Right renal pelvis (tissue), 4 donors: ENCODE results near the gene AK5. TPM values are rescaled to one million over a fixed set of nuclear protein-coding genes. Genes with fewer than 3 reads are reported as not detected.
"Not testable (repeated sequence)": the region's sequence is repeated elsewhere in the genome, so short reads cannot be mapped to it uniquely, and the experiment has no call there.

Experiments used
- DNase-seq, 4 donors: peaks; one replicate each; pipeline ENCODE4 v3.0.0-alpha.2; 2013; ENCODE audit warnings: low read depth in 4 of 4, low spot score in 3 of 4, missing footprints in 1 of 4
- polyA plus RNA-seq, 4 donors: library from polyadenylated mRNA; unstranded; fragments of 120-200 nt; gene quantifications; one replicate each; pipeline ENCODE4 v1.2.1, GENCODE V29; 2013; ENCODE audit not compliant: insufficient read length in 4 of 4

Gene AK5
- polyA plus RNA-seq, 4 donors: 2.5 to 4.5 (median 3.6) TPM

DNA sequence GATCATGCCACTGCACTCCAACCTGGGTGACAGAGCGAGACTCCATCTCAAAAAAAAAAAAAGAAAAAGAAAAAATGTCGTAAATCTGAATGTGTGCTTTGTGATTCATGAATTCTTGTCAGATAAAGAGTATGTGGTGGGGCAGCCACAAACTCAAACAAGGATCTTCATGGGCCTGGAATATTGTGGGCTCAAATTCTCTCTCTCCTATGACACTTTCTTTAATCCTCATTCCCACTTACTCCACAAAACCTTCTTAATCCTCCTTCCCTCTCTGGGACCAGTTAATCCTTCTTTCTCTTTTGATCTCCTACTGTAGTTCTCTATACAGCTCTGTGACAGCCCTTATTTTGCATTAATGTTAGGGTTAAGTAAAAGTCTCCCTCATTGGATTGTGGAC lies 112.3 kb downstream of the AK5 start:
- no peak for DNase-seq

DNA sequence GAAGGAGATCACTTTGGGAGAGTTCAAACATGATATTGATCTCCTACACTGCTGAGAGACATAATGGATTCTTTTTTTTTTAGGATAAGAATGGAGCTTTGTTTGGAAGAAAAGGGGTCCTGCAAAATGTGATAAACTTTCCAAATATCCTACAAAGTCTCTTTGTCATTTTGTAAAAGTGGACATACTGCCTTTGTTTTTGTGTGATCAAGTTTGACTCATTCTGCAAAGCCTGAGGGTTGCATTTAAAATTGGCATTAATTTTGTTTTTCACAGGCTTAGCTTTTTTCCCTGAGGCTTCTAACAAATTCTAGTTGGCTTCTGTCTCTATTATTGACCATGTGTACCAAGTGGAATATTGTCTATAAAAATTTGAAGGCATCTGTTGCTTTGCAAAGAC lies 113.2 kb downstream of the AK5 start:
- DNase-seq: no peak

DNA sequence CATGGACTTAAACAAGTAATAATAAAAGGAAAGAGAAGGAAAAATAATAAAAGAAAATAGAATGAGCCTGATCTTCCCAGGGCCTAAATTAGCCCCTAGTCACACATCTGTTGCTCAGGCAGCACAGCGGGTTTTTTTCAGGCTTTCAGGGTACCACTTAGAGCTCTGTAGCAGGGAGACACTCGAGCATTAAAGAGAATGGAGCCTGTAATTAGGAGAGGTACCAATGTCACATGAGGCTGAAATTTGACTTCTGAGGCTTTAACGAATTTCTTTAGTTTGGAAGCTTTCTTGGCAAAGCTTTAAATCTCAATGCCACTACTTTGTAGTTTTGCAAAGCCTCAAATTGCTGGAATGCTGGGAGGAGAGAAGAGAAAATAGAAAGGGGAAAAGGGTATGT lies 116.3 kb downstream of the AK5 start:
- DNase-seq: no peak

DNA sequence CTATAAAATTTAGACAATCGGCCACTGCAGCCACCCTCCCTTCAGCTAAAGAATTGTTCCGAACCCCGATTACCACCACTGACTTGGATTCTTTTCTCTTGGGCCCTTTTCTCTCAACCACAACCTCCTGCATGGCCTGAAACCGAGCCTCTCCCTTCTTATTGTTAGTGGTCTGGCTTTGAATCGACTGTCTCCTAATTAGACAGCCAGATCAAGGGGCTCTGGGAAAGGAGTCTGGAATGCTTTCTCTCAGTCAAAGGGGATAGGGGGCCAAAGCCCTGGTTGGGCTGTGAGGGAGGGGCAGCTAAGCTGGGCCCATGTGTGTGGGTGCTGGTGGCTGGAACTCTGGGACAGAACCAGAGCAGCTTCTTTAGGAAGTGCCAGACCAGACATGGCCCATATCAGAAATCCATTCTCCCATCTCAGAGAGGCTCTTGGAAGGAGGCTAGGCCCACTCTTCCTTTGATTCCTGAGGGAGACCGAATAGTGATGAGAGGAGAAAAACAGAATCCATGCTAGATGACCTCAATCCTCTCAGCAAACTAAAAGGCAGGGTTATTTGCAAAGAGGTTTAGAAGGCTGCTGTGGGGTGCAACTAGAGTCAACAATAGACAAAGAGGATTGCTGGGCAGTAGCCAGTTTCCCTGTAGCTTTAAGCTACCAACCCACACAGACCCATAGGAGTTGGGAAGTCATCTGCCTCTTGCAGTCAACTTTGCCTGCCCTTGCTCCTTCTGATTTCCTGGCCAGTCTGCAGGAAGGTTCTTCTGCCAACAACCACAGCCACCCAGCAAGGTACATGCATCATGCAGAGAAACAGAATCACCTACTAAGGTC lies 117.6 kb downstream of the AK5 start:
- no peak for DNase-seq

DNA sequence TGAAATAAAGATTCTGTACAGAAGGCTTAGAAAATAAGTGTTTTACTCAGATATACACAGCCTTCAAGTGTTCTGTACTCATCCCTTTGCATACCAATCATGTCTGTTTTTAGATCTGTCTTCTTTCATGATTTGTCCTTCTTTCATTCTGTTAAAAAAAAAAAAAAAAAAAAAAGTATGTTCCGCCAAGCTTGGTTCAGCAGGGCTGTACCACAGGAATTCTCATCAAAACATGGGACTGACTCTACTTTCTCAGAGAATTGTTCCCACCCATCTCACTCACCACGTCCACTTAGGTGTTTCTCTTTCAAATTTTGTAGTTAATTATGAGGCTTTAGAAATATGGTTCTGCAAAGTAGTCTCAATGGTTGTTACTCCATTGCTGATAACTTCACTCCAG lies 119.0 kb downstream of the AK5 start:
- DNase-seq: no peak

DNA sequence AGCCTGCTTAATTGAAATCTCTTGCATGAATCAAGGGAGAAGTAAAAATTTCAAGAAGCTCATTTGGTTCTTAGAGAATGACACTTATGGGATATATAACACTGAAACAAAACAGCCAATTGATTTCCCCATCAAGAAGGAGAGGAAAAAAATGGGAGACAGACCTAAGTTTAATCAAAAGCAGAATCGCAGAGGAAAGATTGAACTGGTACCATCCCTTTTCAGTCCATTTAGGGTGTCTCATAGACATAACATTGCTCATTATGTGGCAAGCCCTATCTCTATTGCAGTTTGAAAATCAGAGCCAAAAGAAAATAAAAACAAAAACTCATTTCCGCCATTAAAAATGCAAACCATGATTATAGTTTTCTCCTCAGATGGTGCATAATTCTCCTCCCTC lies 119.6 kb downstream of the AK5 start:
- DNase-seq: no peak

DNA sequence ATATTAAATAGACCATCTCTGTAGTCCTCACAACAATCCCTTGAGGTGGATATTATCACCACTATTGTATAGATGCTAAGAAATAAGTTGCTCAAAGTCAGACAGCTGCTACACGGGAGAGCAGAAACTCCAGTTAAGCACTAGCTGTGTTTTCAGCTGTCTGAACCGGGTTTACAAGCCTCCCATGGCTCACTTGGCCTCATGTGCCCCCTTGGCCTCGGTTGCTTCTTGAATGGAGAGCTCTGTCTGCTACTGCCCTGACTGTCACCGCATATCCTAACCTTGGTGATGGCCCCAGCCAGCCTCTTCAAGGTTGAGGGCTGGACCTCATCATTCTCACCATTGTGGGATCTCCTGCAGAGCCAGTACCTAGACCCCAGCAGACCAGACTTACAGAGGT lies 123.4 kb downstream of the AK5 start:
- no peak for DNase-seq

DNA sequence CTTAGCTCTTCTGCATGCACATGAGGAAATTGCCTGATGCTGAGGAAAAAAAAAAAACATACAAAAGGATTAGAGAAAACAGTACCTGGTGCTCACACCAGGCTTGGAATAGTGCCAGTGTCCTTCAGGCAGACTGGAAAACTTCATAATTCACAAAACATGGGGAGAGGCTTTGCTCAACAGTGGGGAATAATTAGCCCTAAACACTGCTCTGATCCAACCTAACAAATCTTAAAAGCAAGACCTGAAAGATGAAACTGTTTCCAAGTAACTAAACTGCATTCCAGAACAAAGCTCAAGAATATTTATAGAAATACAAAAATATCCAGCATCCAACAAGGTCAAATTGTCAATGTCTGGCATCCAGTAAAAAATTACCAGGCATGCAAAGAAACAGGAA lies 124.8 kb downstream of the AK5 start:
- no peak for DNase-seq

DNA sequence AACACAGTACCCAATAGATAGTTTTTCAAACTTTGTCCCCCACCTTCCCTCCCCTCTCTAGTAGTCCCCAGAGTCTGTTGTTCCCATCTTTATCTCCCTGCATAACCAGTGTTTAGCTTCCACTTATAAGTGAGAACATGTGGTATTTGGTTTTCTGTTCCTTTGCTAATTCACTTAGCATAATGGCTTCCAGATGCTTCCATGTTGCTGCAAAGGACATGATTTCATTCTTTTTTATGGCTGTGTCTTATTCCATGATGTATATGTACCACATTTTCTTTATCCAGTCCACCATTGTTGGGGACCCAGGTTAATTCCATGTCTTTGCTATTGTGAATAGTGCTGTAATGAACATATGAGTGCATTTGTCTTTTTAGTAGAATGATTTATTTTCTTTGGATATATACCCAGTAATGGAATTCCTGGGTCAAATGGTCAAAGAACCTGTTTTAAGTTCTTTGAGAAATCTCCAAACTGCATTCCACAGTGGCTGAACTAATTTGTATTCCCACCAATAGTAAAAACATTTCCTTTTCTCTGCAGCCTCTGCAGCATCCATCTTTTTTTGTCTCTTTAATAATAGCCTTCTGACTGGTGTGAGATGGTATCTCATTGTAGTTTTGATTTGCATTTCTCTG lies 126.0 kb downstream of the AK5 start:
- DNase-seq: no peak

DNA sequence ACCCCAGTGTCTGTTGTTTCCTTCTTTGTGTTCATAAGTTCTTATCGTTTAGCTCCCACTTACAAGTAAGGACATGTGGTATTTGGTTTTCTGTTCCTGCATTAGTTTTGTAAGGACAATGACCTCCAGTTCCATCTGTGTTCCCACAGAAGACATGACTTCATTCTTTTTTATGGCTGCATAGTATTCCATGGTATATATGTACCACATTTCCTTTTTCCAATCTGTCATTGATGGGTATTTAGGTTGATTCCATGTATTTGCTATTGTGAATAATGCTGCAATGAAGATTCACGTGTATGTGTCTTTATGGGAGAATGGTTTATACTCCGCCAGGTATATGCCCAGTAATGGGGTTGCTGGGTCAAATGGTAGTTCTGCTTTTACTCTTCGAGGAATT lies 127.1 kb downstream of the AK5 start:
- DNase-seq: not testable (repeated sequence)

DNA sequence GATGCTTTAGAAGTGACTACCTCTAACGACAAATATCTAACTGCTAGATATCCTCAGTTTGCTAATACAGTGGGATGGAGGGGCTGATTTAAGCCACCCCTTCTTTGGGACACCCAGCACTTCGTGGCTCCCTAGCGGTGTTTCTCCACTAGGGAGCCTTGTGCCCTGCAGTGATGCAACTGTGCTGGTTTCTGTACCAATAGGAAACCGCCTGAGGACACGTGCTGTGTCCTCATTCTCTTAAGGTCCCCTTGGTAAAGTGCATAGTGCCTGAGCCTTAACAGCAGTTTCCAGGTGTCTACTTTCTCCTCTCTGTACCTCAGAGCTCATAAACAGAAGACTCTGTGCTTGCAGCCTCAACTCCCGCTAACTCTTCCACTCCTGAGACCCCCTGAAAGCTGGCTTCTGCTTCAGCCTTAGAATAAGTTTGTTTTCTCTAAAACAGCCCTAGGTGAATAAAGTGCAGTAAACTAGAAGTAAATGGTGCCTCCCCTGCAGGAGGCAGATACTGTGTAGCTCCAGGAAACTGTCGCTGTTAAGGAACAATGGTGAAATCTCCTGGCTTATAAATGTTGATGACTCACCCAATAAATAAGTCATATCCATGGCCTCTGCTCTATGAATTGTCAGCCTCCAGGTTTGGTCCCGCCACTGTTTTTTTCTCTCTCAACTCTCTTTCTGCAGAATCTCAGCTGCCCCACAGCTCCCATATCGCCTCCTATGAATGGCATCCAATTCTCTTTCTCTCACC lies 130.4 kb downstream of the AK5 start:
- DNase-seq: no peak

DNA sequence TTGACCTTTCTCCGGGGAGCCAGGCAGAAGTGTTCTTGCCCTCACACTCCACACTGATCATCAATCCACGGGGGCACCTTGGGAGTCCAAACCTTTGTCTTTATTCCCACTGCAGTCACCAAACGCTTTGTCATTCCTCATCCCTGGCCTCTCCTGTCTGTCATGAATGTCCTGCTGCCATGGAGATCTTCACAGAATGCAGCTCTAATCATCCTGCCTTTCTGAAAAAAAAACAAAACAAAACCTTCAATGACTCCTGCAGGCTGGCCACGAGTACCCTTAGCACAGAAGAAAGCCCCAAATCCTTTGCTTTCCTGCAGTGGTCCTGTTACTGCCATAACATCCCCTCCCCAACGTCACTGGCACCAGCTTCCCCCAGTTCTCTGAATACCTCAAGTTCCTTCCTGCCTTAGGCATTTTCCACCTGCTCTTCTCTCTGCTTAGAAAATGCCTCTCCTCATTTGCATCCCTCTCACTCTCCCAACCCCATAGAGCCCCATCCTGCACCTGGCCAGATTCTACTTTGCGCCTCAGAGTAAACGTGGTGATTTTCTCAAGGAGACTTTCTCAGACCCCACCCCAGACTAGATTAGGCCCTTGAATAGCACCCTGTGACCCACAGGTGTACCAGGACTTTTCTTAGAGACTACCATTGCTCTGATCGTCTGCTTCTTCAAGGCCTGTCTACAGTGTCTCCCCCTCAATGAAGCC lies 131.2 kb downstream of the AK5 start:
- DNase-seq: no peak

DNA sequence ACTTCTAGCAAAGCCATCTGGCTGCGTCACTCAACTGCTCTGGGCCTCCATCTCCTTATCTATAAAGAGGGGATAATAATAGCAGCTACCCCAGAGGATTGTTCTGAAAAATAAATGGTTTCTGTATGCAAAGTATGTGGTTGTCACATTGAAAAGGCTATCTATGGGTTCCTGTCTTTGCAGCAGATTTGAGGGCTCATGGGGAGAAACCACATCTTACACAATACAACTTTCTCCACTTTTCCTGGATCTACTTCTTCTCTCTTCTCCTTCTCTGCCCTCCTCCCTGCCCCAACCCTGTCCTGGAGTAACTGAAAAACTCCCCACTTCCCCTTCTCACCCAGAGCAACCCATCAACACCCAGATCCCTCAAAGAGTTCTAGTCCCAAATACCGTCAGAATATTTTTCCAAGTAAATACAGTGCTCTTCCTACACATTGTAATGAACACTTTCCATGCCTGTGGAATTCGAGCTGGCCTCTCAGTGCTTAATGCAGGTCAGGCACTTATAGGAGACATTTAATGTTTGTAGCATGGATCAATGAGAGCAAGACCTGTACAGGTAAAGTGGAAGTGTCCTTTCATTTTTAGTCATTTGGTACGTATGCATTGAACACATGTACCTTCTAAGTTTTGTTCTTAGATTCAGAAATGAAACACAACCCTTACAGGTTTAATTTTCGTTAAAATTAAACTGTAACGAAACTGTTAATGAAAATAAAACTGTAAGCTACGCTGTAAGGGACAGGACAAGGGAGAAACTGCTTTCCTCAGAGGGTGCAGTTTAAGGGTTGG lies 131.9 kb downstream of the AK5 start:
- DNase-seq: no peak

DNA sequence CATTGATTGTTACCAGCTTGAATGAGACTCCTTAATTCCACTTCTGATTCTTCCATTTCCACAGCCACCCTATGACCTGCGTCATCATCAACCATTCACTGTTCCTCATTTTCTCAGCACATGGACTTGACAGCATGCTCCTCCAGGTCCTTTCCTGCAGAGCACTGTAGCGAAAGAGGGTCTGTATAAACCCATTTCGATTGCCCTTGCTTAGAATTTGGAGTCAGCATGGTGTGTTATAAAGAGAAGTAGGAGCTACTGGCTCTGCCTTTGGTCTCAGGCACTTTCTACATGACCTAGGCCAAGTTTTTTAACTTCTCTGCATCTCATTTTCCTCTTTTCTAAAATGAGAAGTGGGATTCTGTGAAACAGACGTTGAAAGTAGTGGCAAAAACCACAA lies 133.8 kb downstream of the AK5 start:
- DNase-seq: no peak

DNA sequence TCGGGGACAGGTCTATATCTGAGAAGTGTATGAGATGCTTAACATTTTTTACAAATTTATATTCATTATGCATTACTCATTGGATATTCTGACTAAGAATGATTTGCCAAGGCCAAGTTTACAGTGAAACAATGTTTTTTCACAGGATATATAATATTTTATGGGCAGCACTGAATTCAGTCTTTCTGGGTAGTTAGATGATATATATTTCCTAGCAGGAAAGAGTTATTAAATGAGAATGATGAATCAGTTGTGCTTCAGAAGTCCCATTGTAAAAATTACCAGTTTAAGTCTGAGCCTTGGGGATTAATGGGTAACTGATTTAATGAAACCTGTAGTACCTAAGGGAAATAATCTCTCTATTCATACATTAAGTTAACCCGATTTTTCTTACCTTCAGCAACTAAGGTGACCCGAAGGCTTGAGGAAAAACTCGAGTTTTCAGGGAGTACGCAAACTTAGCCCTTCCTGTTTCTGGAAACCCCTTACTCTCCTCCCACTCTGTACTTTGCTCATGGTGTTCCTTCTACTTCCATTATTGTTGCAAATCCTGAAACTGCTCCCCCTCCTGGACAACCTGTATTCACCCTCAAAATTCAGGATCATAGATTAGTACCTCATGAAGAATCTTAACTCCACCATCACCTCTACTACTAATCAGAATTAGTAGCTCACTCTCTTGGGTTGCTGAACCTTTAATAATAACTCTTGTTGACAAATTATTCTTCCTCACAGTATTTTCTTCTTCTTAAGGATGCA lies 135.1 kb downstream of the AK5 start:
- no peak for DNase-seq

DNA sequence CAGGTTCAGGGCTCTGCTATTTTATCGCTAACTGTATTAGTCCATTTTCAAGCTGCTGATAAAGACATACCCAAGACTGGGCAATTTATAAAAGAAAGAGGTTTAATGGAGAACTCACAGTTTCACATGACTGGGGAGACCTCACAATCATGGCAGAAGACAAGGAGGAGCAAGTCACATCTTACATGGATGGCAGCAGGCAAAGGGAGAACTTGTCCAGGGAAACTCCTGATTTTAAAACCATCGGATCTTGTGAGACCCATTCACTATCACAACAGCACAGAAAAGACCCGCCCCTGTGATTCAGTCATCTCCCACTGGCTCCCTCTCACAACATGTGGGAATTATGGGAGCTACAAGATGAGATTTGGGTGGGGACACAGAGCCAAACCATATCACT lies 136.2 kb downstream of the AK5 start:
- DNase-seq: not testable (repeated sequence)

DNA sequence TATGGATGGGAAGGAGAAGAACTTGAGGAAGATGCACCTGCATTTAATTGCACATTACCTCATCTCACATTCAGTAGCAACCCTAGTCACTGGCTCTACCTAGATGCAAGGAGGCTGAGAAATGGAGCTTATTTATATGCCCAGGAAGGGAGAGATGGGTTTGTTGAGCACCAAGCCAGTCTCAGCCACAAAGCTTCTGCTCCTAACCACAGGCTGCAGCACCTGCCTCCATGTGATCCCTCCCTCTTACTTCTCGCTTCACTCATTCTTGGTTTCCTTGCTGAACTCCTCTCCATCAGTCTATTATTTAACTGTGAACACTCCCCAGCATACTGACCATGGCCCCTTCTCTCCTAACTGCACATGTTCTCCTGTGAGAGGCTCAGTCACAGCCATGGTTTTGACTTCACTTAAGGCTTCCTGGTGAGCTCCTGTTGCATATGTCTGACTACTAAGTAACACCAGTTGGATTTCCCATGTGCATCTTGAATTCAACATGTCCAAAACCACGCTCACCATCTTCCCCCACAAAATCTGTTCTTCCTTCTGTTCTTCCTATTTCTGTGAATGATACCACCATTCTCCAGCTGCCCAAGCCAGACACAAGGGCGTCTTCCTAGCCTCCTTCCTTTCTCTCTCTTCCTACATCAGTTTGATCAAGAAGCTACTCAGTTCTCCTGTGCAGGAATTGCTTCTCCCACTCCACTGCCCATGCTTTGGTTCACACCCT lies 139.8 kb downstream of the AK5 start:
- no peak for DNase-seq

DNA sequence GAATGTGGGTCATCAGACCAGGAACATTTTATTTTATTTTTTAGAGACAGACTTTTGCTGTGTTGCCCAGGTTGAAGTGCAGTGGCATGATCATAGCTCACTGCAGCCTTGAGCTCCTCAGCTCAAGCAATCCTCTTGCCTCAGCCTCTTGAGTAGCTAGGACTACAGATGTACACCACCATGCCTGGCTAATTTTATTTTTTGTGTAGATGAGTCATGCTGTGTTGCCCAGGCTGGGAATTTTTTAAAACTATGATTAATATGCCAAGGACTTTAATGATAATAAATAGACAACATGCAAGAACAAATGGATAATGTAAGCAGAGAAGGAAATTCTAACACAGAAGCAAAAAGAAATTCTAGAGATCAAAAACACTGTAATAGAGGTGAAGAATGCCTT lies 142.4 kb downstream of the AK5 start:
- DNase-seq: no peak

DNA sequence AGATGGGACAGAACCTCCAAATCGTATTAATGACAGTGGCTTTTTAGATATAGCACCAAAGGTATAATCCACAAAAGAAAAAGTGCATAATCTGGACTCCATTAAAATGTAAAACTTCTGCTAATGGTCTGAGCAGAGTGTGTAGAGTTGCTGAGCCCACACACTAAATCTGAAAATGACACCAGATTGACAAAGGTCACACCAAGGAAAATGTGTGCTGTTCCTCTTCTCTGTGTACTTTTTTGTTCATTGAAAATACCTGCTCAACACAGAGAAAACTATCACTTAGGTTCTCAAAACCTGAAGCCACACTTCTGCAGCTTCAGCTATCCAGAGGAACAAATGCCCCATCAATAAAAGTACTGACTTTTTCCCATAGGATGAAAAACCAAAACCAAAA lies 146.2 kb downstream of the AK5 start:
- no peak for DNase-seq
